Activated T-helper 9 cell treated with anti-CD3 and anti-CD28 coated beads, Interleukin-2, amount 50 U/mL, for 16 hours (primary cell): ENCODE measurements around the gene HAUS2.
A peak's percentile ranks its signal among the peaks of the same experiment; 100 is the strongest.
"Not testable (repeated sequence)": the region's sequence is repeated elsewhere in the genome, so short reads cannot be mapped to it uniquely, and the experiment has no call there.

ENCODE experiments used
- DNase-seq: peaks from one replicate; pipeline ENCODE4 v3.0.0-alpha.2; 2020; ENCODE audit warnings: low read depth

HAUS2 gene

DNA sequence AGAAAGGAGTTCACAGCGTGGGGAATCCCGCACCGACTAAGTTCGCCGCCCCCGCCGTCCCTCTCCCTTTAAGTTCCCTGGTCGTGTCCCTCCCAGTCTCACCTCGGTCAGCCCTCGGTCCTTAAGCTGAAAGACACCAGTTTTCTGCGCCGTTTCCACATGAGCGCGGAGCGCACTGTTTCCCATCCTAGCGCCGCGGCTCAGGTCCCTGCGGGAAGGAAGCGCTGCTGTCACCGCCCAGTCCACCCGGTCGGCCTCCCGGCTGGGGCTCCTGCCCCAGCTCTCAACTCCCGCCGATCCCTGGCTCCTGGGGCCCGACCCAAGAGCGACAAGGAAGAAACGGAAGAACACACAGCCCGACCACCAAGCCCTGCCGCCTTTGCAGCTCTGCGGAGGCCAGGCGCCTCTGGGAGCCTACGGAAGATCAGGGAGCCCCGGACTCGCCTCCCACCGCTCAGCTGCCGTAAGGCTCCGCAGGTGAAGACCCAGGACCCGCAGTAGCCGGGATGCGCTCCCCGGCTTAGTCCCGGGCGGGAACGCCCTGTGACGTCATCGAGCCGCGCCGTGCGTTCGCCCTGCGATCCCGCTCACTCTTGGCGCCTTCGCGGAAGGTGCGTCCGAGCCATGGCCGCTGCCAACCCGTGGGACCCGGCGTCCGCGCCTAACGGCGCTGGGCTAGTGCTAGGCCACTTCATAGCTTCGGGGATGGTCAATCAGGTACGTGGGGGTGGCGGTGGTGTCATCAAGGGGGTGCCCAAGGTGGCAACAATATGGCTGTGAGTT is at the start of gene HAUS2, which contains the start of gene LRRC57:
Gene HAUS2 (plus strand): TSS at position 590 of the 783 bp plus-strand sequence. CDS start 35 bp downstream, at position 625.
Gene LRRC57 (minus strand): TSS at position 545 of the 783 bp plus-strand sequence. CDS start 359 bp downstream, at position 186.
- DNase-seq, result peak; percentile 82

DNA sequence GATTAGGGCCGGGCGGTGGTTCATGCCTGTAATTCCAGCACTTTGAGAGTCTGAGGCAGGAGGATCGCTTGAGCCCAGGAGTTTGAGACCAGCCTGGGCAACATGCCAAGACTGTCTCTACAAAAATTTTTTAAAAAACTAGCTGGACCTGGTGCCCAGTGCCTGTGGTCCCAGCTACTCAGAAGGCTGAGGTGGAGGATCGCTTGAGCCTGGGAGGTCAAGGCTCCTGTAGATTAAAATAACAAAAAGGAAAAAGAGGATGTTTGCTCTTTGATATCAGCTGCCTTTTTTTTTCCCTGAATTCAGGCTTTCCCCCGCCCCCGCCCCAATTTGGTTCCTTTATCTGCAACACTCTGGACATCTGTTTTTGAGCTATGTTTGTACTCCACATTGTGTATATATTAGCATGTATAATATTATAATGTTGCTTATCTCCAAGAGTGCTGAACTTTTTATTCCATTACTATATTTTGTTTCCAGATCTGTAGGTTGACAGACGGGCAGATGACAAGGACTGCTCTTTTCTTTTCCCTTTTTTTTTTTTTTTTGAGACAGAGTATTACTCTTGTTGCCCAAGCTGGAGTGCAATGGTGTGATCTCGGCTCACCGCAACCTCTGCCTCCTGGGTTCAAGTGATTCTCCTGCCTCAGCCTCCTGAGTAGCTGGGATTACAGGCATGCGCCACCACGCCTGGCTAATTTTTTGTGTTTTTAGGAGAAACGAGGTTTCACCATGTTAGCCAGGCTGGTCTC is 48.6 kb upstream of the HAUS2 start:
- DNase-seq, result no peak

DNA sequence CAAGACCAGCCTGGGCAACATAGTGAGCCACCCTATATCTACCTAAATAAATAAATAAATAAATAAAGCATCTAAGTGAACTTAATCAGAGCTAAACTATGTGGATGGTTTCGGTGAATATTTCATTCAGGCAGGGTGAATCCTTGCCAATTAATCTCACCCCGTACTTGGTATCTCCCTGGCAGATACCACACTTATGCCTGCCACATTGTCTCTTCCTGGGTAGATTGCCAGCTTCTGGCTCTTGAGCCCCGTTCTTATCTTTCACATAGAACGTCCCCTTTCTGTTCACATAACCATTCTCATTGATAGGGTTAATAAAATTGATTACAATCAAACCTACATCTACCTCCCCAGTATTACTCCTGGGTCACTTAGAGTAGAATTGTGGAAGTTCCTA is 46.2 kb upstream of the HAUS2 start:
- DNase-seq, result no peak

DNA sequence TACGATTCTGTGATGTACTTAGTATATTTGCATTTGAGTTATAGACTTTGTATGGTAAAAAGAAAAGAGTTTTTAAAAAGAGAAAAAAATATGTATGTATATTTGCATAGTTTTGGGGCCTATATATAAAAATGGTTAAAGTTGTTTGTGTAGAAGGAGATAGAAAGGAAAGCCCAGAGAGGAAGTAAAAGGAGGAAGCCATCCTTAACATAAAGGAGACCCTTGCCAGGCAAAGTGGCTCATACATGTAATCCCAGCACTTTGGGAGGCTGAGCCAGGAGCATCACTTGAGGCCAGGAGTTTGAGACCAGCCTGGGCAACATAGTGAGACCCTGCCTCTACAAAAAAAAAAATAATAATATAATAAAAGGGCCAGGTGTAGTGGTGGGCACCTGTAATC is 44.8 kb upstream of the HAUS2 start:
- no peak for DNase-seq

DNA sequence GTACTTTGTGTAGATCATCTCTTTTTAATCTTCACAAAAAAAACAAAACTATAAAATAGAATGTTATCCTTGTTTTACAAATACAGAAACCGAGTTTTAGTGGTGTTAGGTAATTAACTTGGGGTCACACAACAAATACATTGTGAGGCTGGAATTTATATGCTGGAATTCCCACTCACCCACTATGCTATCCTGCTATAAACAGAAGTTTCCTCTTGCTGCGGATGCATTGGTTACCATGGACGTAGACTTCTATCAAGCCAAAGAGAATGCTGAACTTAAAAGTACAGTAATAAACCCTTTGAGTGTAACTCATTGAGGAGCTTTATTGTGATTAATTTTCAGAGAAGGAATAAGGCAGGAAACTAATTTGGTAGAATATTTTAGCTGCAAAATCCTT is 44.0 kb upstream of the HAUS2 start:
- DNase-seq, result no peak

DNA sequence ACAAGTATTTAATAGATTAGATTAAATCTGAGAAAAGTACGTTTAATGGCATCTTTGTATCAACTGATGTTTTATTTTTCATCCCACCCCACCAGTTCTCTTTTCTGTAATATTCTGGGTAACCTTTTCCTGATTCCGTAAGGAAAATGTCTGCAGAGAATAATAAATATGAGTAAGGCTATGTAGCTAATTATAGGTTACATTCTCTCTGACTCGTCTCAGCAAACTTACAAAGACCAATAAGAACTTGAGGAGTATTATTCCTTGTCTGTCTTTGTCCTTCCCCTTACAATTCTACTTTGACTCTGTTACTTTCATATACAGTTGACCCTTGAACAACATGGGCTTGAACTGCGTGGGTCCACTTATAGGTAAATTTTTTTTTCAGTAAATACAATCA is 41.1 kb upstream of the HAUS2 start:
- no peak for DNase-seq

DNA sequence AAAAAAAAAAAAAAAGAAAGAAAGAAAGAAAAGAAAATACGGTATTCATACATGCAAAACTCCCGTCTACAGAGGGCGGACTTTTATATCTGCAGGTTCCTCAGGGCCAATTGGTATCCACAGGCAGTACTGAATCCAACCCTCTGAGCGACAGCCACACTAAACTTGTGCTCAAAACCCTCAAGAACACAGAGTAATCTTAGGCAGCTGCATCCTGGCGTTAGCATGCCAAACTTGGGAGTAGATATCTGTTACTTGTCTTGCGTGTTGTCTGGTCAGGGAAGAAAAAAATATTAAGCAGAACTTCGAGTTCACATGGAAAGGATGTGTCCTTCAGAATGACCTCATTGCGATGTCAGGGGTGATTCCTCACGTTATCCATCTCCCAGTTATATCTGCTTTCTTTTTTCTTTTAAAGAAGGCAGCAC is 40.4 kb upstream of the HAUS2 start:
- DNase-seq, result no peak

DNA sequence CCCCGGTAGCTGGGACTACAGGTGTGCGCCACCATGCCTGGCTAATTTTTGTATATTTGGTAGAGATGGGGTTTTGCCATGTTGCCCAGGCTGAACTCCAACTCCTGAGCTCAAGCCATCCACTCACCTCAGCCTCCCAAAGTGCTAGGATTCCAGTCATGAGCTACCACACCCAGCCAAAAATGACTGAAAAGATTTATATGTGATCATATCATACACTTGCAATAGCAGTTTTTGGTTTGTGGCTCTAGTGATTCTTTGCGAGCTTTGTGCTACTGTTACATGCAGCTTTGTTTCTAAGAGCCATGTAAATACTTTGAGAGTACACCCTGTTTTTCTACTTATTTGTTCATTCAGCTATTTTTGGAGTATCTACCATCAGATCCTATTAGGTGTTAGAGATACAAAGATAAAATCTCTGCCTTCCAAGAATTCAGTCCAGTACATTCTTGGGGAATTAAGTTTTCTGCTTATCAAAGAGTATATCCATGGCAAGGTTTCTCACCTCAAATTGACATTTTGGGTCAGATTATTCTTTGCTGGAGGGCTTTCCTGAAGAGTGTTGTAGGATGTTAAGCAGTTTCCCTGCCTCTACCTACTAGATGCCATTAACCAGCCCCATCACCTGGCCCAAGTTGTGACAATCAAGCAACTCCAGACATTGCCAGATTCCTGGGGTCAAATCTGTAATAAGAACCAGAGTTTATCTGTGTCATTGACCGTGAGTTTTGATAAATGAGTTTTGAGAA is 38.2 kb upstream of the HAUS2 start:
- DNase-seq, result no peak

DNA sequence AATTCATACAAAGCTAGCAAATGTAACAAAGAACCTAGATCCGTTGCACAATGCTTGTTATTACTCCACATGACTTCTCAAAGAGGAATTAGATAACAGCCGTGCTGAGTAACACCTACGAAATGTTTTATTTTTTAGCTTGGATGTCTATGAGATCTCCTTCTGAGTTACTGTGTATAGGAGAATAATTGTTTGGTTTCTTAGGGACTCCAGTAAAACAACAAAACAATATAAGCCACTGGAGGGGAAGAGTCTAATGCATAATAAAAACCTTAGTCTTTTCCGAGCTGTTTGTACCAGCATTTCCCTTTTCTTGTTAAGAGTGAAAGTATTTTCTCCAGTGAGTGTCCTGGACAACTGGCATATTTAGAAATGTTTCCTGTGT is 37.6 kb upstream of the HAUS2 start:
- no peak for DNase-seq

DNA sequence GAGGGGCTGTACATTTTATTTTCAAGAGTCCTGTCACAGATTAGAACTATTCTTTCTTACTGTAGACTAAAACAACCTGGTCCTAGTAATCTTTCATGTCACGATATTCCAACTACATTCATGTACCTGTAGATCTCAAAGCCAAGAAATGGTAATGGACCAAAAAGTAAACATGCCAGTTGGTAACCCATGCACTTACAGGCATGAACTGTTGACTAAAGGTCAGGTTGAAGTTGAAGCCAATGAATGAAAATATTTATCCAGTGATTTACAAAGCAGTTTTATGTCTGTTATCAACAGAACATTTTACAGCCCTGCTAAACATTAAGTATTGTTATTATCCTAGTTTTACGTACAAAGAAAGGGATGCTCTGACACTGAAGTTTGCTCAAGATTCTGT is 25.3 kb upstream of the HAUS2 start:
- no peak for DNase-seq

DNA sequence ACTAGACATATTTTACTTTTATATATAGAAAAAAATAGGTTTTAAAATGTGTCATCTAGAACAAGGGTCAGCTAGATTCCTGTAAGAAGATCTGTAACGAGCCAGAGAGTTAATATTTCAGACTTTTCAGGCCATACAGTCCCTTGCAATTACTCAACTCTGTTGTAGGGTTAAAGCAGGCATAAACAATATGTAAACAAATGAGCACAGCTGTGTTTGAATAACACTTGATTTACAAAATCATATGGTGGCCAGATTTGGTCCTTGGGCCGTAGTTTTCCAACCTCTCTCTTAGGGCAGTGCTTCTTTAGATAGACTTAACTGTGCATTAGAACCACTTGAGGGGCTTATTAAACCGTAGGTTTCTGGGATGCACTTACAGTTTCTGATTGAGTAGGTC is 19.7 kb upstream of the HAUS2 start:
- no peak for DNase-seq

DNA sequence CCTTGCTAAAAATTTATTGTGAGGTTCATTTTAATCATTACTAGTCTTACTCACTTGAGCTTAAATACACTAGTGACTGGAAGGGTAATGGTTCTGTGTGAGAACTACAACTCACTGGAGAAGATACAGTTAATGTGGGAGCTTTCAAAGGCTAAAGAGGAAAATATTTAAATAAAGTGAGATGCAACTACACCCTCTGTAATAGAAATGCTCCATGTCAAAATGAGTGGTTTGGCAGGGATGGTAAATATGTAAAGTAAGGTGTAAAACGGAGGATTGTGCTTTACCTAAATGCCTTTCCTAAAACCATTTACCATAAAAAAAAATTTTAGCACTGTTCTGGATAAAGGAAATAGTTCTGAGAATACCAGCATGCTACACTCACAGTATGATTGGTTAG is 15.4 kb upstream of the HAUS2 start:
- no peak for DNase-seq

DNA sequence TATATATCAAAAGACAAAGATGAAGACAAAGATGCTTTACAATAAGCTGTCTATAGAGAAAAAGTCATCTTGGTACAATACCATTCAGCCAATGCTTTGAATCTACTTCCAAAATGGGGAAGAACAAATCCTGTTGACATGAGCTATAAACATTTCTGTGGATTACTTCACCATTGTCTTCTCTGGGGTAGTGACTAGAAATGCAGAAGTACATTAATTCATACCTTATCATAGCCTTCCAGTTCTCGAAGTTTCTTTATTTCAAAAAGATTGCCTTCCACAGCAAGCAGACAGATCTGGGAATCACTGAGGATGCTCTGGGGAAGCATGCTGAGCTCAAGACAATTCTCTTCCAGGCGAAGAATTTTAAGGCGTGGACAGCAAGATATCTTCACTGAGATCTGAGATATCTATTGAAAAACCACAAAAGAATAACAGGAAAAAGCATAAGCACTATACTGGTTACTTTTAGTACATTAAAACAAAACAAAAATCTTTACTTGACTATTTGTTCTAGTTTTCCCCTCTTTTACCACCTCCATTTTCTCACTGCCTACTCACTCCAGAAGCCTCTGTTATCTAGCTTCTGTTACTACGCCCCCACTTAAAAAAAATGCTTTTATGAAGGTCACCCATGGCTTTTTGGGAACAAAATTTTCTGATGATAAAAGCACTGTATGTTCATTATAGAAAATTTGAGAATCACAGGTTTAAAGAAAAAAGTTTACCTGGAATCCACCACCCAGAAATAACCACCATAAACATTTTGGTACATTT is 3.6 kb upstream of the HAUS2 start:
- DNase-seq, result no peak

DNA sequence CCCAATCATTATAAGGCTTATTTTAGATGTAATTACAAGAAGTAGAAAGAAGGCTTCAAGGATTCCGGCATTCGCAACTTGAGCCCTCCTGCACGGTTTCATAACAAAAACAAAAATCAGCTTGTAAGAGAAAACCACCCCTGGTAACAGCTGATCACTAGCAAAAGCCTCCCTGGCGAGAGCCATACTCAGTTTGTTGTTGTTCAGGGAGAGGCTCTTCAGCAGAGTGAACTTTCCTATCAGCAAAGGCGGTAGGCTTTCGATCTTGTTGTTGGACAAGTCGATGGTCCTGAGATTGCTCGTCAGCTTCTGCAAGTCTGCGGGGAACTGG is 755 bp upstream of the HAUS2 start:
- no peak for DNase-seq

DNA sequence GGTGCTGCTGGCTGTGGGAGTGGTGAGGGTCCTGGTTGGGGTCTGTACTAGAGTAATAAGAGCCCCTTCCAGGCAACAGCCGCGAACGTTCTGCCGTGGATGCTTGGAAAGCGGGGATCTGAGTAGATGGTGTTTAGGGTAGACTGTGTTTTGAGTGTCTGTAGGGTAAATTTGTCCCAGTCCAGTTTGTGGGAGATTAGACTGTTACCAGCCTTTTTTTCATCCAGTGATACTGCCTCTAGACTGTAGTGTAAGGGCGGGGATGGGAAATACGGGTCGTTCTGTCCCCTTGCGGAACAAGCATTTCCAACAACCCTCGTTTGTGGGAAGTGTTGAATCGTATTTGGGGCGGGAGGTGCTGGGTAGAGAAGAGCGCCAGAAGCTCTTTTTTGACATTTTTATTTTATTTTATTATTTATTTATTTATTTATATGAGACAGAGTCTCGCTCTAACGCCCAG is 424 bp downstream of the HAUS2 start:
- DNase-seq, result no peak

DNA sequence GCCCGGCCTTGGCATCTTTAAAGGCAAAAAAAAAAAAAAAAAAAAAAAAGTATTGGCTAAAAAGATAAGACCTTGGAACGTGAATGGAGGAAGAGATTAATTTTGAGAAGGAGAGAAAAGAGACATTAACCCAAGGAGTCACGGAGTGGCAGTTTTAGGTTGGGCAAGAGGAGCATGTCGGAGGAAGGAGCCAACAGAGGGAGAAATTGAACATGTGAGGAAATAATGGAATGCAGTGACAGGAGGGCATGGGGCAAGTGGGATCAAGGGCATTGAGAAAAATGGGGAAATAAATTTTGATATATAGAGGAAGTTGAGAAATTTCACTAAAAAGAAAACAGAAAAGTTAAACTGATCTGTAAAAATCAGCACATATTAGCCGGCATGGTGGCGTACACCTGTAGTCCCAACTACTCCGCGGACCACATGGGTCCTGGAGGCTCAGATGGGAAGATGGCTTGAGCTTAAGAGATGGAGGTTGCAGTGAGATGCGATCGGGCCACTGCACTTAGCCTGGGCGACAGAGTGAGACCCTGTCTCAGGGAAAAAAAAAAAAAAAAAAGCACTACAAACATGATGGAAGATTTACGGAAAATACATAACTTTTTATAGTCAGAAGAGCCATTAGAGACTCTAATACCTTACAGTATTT is 1.2 kb downstream of the HAUS2 start:
- no peak for DNase-seq

DNA sequence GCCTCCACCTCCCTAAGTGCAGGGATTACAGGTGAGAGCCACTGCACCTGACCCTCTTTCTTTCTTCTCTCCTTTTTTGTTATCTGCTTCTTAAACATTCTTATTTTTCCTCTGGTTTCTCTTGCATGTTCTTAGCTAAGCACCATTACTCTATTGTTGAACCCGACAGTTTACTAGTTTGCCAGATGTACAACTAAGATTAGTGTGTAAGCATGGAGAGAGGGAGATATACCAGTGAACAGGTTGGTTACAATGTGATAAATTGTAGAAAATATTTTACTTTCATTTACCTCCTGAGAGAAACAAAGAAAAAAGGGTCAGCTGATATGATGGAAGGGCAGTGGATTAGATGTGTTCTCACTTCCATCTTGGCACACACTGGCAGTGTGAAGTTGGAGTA is 4.9 kb downstream of the HAUS2 start:
- no peak for DNase-seq

DNA sequence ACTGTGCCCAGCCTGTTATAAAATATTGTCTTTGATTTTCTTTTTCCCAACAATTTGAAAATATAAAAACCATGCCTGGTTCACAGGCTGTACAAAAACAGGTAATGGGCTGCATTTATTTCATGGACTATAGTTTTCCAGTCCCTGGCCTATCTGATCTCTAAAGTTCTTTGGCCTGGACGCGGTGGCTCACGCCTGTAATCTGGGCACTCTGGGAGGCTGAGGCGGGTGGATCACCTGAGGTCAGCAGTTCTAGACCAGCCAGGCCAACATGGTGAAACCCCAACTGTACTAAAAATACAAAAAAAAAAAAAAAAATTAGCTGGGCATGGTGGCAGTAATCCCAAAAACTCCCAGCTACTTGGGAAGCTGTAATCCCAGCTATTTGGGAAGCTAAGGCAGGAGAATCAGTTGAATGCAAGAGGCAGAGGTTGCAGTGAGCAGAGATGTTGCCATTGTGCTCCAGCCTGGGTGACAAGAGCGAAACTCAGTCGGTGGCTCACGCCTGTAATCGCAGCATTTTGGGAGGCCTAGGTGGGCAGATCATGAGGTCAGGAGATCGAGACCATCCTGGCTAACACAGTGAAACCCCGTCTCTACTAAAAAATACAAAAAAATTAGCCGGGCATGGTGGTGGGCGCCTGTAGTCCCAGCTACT is 8.0 kb downstream of the HAUS2 start:
- DNase-seq, result not testable (repeated sequence)

DNA sequence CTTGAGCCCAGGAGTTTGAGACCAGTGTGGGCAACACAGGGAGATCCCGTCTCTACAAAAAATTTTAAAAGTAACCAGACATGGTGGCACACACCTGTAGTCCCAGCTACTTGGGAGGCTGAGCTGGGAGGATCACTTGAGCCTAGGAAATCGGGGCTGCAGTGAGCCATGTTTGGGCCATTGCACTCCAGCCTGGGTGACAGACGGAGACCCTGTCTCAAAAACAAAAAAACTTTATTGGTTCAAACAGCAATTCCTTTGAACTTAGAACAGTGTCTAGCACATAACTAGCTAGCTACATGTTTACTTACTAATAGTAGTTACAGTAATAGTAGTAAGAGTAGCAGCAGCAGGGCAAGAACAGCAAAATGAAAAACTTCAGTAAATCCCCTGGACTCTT is 10.1 kb downstream of the HAUS2 start:
- DNase-seq, result no peak

DNA sequence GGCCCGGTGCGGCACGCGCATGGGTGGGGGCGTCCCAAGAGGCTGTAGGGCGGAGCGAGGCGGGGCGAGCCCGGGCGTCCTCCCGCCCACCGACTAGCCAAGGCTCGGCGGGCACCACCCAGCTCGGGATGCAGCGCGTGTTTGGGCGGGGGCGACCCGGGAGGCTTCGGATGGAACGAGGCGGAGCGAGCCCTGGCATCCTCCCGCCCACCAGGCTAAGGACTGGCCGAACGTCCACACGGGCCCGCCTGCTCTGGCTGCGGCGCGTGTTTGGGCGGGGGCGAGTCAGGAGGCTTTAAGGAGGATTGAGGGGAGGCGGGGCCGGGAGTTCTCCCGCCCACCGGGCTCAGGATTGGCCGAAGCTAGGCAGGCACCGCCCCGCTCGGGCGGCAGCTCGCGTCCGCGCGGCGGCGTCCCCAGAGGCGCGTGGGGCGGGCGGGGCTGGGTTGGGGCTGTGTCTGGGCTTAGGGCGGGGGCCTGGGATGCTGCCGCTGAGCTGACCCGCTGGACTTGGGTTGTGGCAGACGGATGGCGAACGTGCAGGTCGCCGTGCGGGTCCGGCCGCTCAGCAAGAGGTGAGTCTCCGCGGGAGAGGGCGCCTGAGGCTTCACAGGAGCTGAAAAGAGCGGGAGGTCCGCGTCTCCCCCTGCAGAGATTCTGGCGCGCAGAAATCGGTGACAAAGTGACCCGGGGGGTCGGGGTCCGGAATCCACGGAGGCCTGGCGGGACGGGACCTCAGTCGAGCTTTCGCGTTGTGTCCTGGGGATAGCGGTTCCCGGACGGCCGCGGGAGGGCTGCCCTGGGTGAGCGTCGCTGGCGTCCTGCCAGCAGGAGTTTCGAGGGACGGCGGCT is 26.8 kb downstream of the HAUS2 start, which contains the start of gene STARD9:
Gene STARD9 (plus strand): TSS at position 419 of the 852 bp plus-strand sequence. CDS start 110 bp downstream, at position 529.
- peak; percentile 92 for DNase-seq
